Measurements from ENCODE around the gene ZCCHC10.
"Not testable (repeated sequence)": the region's sequence is repeated elsewhere in the genome, so short reads cannot be mapped to it uniquely, and the experiment has no call there.

Gene ZCCHC10

GRCh38 chr5:132972436-132972828 is 53.9 kb downstream of the ZCCHC10 start:
- not testable (repeated sequence) for FAIRE-seq

DNA sequence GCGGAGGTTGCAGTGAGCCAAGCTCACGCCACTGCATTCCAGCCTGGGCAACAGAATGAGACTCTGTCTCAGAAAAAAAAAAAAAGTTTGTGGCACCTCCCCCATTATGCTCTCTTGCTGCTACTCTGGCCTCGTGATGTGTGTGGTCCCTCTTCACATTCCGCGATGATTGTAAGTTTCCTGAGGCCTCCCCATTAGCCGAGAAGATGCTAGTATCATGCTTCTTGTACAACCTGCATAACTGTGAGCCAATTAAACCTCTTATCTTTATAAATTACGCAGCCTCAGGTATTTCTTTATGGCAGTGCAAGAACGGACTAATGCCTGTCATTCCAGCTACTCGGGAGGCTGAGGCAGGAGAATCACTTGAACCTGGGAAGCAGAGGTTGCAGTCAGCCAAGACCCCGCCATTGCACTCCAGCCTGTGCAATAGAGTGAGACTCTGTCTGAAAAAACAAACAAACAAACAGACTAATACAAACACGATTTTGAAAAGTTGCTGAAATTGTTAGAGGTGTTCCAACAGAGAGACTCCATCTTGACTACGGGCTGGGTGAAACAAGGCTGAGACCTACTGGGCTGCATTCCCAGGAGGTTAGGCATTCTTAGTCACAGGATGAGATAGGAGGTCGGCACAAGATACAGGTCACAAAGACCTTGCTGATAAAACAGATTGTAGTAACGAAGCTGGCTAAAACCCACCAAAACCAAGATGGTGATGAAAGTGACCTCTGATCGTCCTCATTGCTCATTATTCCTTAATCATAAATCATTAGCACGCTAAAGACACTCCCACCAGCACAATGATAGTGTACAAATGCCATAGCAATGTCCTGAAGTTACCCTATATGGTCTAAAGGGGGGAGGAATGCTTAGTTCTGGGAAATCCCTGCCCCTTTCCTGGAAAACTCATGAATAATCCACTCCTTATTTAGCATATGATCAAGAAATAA is 54.6 kb downstream of the ZCCHC10 start:
- no peak for FAIRE-seq

DNA sequence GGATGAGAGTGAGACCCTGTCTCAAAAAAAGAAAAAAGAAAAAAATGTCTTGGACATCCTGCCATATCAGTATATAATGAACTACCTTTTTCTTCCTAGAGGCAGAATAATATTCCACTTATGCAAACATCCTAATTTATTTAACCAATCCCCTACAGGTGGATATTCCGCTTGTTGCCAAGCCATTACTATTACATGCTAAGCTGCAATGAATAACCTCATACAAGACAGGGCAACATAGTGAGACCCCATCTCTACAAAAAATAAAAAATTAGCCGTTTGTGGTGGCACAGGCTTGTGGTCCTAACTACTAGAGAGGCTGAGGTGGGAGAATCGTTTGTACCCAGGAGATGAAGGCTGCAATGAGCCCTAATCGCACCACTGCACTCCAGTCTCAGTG is 61.2 kb downstream of the ZCCHC10 start:
- no peak for FAIRE-seq

GRCh38 chr5:132963171-132964104 is 62.9 kb downstream of the ZCCHC10 start, which contains the start of gene AFF4:
AFF4 (minus strand) TSS chr5:132963634; CDS start chr5:132937189, 26,445 bp downstream.
- FAIRE-seq: no peak

DNA sequence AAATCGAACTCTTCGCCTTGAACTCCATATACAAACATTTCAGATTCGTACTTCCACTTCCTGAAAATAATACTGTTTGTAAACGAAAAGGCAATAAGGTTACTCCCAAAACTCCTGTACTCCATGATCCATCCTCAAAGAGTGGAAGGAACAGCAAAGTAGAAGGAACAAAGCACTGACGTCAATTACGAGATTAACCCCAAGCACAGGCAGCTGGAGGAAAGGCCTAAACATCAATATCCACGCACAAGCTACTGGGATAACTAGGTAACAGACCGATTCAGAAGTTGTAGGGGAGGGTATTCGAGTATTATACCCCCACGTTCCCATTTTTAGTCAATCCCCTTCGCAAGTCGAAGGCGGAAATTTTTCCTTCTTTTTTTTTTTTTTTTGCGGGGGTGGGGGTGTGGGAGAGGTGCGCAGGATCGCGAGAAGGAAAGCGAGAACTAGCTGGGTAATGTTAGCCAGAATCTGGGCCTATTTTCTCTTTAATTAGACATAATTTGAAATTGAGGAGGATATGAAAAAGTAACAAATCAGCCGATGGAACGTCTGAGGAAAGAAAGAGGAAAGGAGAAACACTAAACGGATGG is 63.8 kb downstream of the ZCCHC10 start:
- FAIRE-seq: peak; percentile 72

DNA sequence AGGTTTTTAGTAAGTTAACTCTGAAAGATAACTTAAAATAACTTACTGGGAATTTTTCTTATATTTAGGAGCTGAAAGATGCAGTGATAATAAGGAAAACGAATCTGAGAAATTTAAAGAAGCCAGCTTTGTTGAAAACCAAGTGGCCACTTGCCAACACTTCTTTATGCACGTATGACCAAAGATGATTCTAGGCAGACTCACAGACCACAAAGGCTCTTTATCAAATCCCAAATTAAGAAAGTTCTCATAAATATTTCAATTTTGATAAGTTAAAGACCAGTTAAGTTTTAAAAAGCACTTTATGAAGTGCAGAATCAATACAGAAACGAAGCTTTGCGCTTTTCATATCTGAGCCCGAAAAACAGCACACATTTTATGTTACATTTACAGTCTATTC is 64.5 kb downstream of the ZCCHC10 start:
- peak; percentile 49 for FAIRE-seq

GRCh38 chr5:132961123-132961815 is 65.1 kb downstream of the ZCCHC10 start:
- not testable (repeated sequence) for FAIRE-seq

- not testable (repeated sequence) for FAIRE-seq
Observed at GRCh38 chr5:132956166-132956799, 70.1 kb downstream of the ZCCHC10 start.

DNA sequence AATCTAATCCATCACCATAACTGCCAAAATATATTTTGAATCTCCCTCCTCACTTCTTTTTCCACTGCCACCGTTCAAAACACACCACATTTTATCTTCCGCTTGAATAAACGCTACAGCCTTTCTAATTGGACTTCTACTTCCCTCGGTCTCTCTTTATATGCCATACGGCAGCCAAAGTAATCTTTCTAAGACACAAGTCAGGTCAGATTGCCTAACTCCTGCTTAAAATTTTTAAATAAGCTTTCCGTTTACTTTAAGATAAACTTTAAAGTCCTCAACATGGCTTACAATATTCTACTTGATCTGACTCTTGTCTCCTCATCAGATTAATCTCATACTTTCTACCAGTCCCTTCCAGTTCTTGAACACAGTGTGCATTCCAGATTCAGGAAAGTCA is 72.6 kb downstream of the ZCCHC10 start:
- no peak for FAIRE-seq

- FAIRE-seq: no peak
Observed at GRCh38 chr5:132952829-132953228, 73.5 kb downstream of the ZCCHC10 start.

- no peak for FAIRE-seq
Observed at GRCh38 chr5:132951897-132952296, 74.5 kb downstream of the ZCCHC10 start.

DNA sequence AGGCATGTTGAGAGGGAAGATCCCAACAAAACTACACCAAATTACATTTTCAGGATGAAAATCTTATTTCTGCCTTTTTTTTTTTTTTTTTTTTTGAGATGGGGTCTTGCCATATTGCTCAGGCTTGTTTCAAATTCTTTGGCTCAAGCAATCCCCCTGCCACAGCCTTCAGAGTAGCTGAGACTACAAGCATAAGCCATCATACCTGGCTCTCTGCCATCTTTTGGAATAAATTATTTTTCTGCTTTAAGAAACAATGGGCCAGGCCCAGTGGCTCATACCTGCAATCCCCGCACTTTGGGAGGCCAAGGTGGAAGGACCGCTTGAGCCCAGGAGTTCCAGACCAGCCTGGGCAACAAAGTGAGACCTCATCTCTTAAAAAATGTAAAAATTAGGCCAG is 77.2 kb downstream of the ZCCHC10 start:
- FAIRE-seq: no peak

DNA sequence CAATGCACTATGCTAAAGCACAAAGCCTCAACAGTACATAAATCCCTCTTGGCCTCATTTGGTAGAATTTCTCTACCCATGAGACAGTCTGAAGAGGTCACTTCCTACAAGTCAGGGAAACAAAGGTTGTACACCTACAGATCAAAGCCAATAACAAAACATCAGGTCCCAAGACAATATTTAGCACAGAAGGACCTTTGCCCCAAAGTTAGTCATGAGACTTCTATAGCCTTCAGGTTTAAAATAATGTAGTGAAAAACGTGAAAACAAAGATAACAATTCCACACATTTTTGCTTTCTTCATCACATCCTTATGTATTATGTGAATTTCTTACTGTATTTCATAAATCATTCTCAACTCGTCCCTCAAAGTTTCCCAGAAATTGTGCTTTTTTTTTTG is 78.7 kb downstream of the ZCCHC10 start:
- FAIRE-seq: no peak

Measured in islet of Langerhans (tissue), 1 donor.